Stimulated activated memory B cell treated with anti-CD40 and anti-IgM and Interleukin-4, amounts not matched to agents 10 μg/mL and 1 μg/mL and 100 μg/mL, for 72 hours (primary cell): ENCODE data around the gene ECM1.

Experiments
- ATAC-seq: fragments of 150-1000 bp; cut with Tn5 transposase; 2 replicates; pipeline ENCODE4 v1.10.0; 2021
- H3K27ac Mint-ChIP-seq: one replicate; pipeline ENCODE4 v1.8.0; 2022; ENCODE audit warnings: mild to moderate bottlenecking, mixed read lengths
- H3K27me3 Mint-ChIP-seq: one replicate; pipeline ENCODE4 v1.8.0; 2022; ENCODE audit warnings: mixed read lengths
- H3K36me3 Mint-ChIP-seq: one replicate; pipeline ENCODE4 v1.8.0; 2022; ENCODE audit warnings: mixed read lengths
- H3K4me1 Mint-ChIP-seq: one replicate; pipeline ENCODE4 v1.8.0; 2022; ENCODE audit warnings: mixed read lengths
- H3K4me3 Mint-ChIP-seq: one replicate; pipeline ENCODE4 v1.8.0; 2022; ENCODE audit warnings: mild to moderate bottlenecking, moderate library complexity, mixed read lengths
- H3K9me3 Mint-ChIP-seq: one replicate; pipeline ENCODE4 v1.8.0; 2022; ENCODE audit warnings: mixed read lengths

ECM1 gene

DNA sequence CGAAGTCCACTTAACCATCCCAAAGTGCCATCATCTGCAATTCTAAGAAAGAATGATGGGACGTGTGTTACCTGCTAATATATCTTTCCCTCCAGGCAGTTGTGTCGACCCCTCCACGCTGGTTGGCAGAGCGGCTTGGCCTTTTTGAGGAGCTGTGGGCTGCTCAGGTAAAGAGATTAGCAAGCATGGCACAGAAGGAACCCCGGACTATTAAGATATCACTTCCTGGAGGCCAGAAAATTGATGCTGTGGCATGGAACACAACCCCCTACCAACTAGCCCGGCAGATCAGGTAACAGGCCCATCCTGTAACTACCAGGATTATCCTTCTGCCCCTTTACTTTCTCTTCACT lies 20.2 kb upstream of the ECM1 start:
- peak overlapping the region; percentile 99 for H3K27ac Mint-ChIP-seq
- no peaks in the 10 kb centered on the region for H3K9me3 Mint-ChIP-seq
- peaks cover 26% of the 10 kb centered on the region for H3K4me1 Mint-ChIP-seq
- peaks cover 36% of the 10 kb centered on the region for H3K36me3 Mint-ChIP-seq
- ATAC-seq, result no peak
- H3K27me3 Mint-ChIP-seq, result no peaks in the 10 kb centered on the region
- peak overlapping the region; percentile 98 for H3K4me3 Mint-ChIP-seq

DNA sequence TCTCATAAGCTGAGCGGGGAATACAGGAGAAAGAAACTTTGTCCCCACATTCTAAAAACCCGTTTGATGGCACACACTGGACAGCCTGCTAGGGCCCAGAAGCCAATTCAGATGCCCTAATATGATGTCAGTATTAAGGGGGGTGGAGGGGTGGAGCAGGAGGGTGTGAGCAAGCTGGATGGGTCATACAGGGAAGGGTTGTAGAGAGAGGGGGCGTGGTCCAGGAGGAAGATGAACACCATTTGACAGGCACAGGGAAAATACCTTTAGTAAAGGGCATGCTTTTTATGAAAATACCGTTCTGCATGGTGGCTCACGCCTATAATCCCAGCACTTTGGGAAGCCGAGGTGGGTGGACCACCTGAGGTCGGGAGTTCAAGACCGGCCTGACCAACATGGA lies 14.7 kb upstream of the ECM1 start:
- H3K36me3 Mint-ChIP-seq, result peaks cover 75% of the 10 kb centered on the region
- no peak overlapping the region for H3K27ac Mint-ChIP-seq
- H3K27me3 Mint-ChIP-seq, result no peaks in the 10 kb centered on the region
- no peaks in the 10 kb centered on the region for H3K9me3 Mint-ChIP-seq
- no peak overlapping the region for H3K4me3 Mint-ChIP-seq
- peaks cover 18% of the 10 kb centered on the region for H3K4me1 Mint-ChIP-seq
- ATAC-seq, result no peak

DNA sequence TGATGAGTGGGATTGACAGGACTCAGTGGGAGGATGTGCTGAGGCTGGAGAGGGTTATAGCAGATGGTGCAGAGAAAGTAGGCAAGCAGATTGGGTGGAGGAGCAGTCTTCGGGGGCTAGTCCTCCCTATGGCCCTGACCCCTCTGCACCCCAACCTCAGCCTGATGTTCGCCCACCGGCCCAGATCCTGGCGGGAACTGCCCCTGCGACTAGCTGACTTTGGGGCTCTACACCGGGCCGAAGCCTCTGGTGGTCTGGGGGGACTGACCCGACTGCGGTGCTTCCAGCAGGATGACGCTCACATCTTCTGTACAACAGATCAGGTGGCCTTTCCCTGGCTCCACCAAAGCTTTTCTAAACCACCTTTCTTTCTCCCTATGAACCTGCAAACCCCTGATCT lies 9.6 kb upstream of the ECM1 start:
- Mint-ChIP-seq H3K27me3 (no peaks in the 10 kb centered on the region), H3K4me3 (no peak overlapping the region), H3K4me1 (peaks cover 6% of the 10 kb centered on the region), H3K27ac (peak overlapping the region; percentile 24), H3K9me3 (no peaks in the 10 kb centered on the region), H3K36me3 (peaks cover 69% of the 10 kb centered on the region)
- ATAC-seq, result no peak

- ATAC-seq, result no peak
- H3K4me1 Mint-ChIP-seq, result no peaks in the 10 kb centered on the region
- H3K27me3 Mint-ChIP-seq, result no peaks in the 10 kb centered on the region
- H3K27ac Mint-ChIP-seq, result no peak overlapping the region
- H3K9me3 Mint-ChIP-seq, result no peaks in the 10 kb centered on the region
- H3K4me3 Mint-ChIP-seq, result no peak overlapping the region
- peaks cover 66% of the 10 kb centered on the region for H3K36me3 Mint-ChIP-seq
These were observed 2.5 kb upstream of the ECM1 start for GRCh38 chr1:150505431-150505830.

- no peak overlapping the region for H3K4me3 Mint-ChIP-seq
- no peak overlapping the region for H3K27ac Mint-ChIP-seq
- H3K4me1 Mint-ChIP-seq, result no peaks in the 10 kb centered on the region
- peaks cover 68% of the 10 kb centered on the region for H3K36me3 Mint-ChIP-seq
- ATAC-seq, result no peak
- H3K27me3 Mint-ChIP-seq, result no peaks in the 10 kb centered on the region
- no peaks in the 10 kb centered on the region for H3K9me3 Mint-ChIP-seq
These were observed 1.1 kb downstream of the ECM1 start for GRCh38 chr1:150508982-150509381.

DNA sequence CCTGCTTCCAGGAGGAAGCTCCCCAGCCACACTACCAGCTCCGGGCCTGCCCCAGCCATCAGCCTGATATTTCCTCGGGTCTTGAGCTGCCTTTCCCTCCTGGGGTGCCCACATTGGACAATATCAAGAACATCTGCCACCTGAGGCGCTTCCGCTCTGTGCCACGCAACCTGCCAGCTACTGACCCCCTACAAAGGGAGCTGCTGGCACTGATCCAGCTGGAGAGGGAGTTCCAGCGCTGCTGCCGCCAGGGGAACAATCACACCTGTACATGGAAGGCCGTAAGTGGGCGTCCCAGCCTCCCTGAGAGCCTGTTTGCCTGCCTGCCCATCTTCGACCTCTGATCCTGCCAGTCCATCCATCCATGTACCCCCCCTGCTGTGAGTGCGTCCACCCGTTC lies 3.6 kb downstream of the ECM1 start:
- Mint-ChIP-seq H3K4me1 (peaks cover 16% of the 10 kb centered on the region), H3K36me3 (peaks cover 47% of the 10 kb centered on the region), H3K27ac (no peak overlapping the region), H3K4me3 (no peak overlapping the region), H3K27me3 (no peaks in the 10 kb centered on the region), H3K9me3 (no peaks in the 10 kb centered on the region)
- ATAC-seq, result no peak

GRCh38 chr1:150511985-150512660 lies 4.2 kb downstream of the ECM1 start:
- H3K9me3 Mint-ChIP-seq, result no peaks in the 10 kb centered on the region
- H3K27ac Mint-ChIP-seq, result no peak overlapping the region
- ATAC-seq, result no peak
- H3K4me1 Mint-ChIP-seq, result peaks cover 21% of the 10 kb centered on the region
- H3K27me3 Mint-ChIP-seq, result no peaks in the 10 kb centered on the region
- peaks cover 41% of the 10 kb centered on the region for H3K36me3 Mint-ChIP-seq
- H3K4me3 Mint-ChIP-seq, result no peak overlapping the region

DNA sequence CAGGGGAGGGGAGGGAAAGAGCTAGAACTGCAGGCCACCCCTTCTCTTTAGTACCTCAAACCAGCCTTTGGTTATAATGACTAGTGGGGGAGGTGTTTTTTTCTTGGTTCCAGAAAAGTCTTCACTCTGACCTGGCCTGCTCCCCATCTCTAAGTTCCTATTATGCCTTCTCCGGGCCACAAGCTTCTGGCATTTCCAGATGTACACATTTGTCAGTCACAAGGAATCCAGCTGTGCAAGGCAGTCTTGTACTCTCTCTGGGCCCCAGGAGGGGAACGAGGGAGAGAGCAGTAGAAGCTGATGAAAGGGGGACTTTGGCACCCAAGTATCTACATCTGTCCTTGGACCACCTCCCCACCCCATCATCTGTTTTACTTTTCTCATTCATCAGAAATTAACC lies 4.9 kb downstream of the ECM1 start:
- Mint-ChIP-seq H3K4me1 (peaks cover 29% of the 10 kb centered on the region), H3K36me3 (peaks cover 37% of the 10 kb centered on the region), H3K27me3 (no peaks in the 10 kb centered on the region), H3K4me3 (no peak overlapping the region), H3K9me3 (no peaks in the 10 kb centered on the region), H3K27ac (no peak overlapping the region)
- ATAC-seq, result no peak

- Mint-ChIP-seq H3K4me3 (no peak overlapping the region), H3K27me3 (no peaks in the 10 kb centered on the region), H3K27ac (peak overlapping the region; percentile 77), H3K9me3 (no peaks in the 10 kb centered on the region), H3K36me3 (peaks cover 34% of the 10 kb centered on the region), H3K4me1 (peaks cover 29% of the 10 kb centered on the region)
- ATAC-seq, result no peak
These were observed 5.5 kb downstream of the ECM1 start for GRCh38 chr1:150513351-150513791.

DNA sequence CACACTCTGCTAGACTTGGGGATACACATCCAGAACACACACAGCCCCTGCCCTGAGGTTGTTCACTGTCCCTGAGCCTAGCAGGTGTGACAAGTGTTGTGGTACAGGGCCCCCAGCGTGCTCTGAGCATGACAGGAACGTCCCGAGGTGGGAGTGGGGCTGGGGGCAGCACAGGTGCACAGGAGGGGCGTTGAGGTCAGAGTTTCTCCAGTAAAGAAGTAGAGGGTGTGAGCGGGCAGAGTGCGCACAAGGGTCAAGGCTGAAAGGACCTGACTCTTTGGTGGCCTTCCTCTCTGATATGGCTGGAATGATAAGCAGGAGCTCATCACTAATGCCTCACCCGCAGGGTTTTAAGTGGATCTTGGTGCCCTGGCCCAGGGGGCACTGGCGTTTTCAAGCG lies 6.4 kb downstream of the ECM1 start:
- H3K9me3 Mint-ChIP-seq, result no peaks in the 10 kb centered on the region
- H3K4me3 Mint-ChIP-seq, result peak overlapping the region; percentile 82
- H3K27me3 Mint-ChIP-seq, result no peaks in the 10 kb centered on the region
- H3K27ac Mint-ChIP-seq, result peak overlapping the region; percentile 77
- ATAC-seq, result no peak
- H3K36me3 Mint-ChIP-seq, result peaks cover 34% of the 10 kb centered on the region
- H3K4me1 Mint-ChIP-seq, result peaks cover 29% of the 10 kb centered on the region

GRCh38 chr1:150514913-150515327 lies 7.0 kb downstream of the ECM1 start:
- H3K27ac Mint-ChIP-seq, result peak overlapping the region; percentile 77
- peaks cover 29% of the 10 kb centered on the region for H3K4me1 Mint-ChIP-seq

GRCh38 chr1:150515328-150516049 lies 7.6 kb downstream of the ECM1 start, which contains the start of gene FALEC:
Gene FALEC (plus strand): TSS chr1:150515752.
- ATAC-seq, result peak; percentile 99
- peak within 1 kb of the TSS; percentile 77 for H3K27ac Mint-ChIP-seq
- H3K4me1 Mint-ChIP-seq, result peaks cover 29% of the 10 kb centered on the region
- no peaks in the 10 kb centered on the region for H3K9me3 Mint-ChIP-seq
- H3K36me3 Mint-ChIP-seq, result peaks cover 27% of the 10 kb centered on the region
- peak within 1 kb of the TSS; percentile 82 for H3K4me3 Mint-ChIP-seq
- H3K27me3 Mint-ChIP-seq, result no peaks in the 10 kb centered on the region

More at GRCh38 chr1:150514913-150515327, 7.0 kb downstream of the ECM1 start:
- no peaks in the 10 kb centered on the region for H3K27me3 Mint-ChIP-seq
- peaks cover 32% of the 10 kb centered on the region for H3K36me3 Mint-ChIP-seq
- peak overlapping the region; percentile 82 for H3K4me3 Mint-ChIP-seq
- no peaks in the 10 kb centered on the region for H3K9me3 Mint-ChIP-seq
- ATAC-seq, result no peak

DNA sequence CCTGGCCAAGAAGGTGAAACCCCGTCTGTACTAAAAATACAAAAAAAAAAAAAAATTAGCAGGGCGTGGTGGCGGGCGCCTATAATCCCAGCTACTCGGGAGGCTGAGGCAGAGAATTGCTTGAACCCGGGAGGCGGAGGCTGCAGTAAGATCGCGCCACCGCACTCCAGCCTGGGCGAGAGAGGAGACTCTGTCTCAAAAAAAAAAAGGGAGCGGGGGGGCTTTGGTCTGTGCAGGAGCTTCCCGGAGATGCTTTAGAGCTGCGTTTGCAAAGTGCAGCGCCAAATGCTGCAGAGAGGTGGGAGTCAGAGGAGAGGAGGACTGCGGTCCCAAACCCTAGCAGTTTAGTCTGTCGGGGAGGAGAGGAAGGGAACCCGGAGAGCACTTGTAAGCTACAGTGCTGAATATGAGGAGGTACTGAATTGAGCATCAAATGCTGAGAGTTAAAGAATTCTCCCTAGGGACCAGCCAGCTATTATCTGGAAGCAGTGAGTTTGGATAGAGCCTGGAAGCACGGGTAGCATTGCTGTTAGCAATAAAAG lies 8.2 kb downstream of the ECM1 start:
- peak; percentile 2 for ATAC-seq

GRCh38 chr1:150516616-150517015 lies 8.7 kb downstream of the ECM1 start:
- peaks cover 20% of the 10 kb centered on the region for H3K36me3 Mint-ChIP-seq
- H3K4me1 Mint-ChIP-seq, result peaks cover 29% of the 10 kb centered on the region
- H3K4me3 Mint-ChIP-seq, result peak overlapping the region; percentile 82
- peak overlapping the region; percentile 77 for H3K27ac Mint-ChIP-seq
- ATAC-seq, result no peak
- no peaks in the 10 kb centered on the region for H3K27me3 Mint-ChIP-seq
- H3K9me3 Mint-ChIP-seq, result no peaks in the 10 kb centered on the region

More for the DNA sequence above, 8.2 kb downstream of the ECM1 start:
- Mint-ChIP-seq H3K4me1 (peaks cover 29% of the 10 kb centered on the region), H3K9me3 (no peaks in the 10 kb centered on the region), H3K27me3 (no peaks in the 10 kb centered on the region), H3K27ac (peak overlapping the region; percentile 77), H3K4me3 (peak overlapping the region; percentile 82), H3K36me3 (peaks cover 22% of the 10 kb centered on the region)

- H3K27ac Mint-ChIP-seq, result no peak overlapping the region
These were observed 13.5 kb downstream of the ECM1 start for GRCh38 chr1:150521196-150521968.

More at GRCh38 chr1:150521196-150521968, 13.5 kb downstream of the ECM1 start:
- Mint-ChIP-seq H3K4me1 (peaks cover 15% of the 10 kb centered on the region), H3K9me3 (no peaks in the 10 kb centered on the region), H3K27me3 (no peaks in the 10 kb centered on the region), H3K36me3 (no peaks in the 10 kb centered on the region), H3K4me3 (no peak overlapping the region)
- no peak for ATAC-seq
